Keratinocyte (primary cell): ENCODE data around the gene AFDN. TPM values are rescaled to one million over a fixed set of nuclear protein-coding genes. Genes with fewer than 3 reads are reported as not detected.

Experiments used
- DNase-seq: peaks from one replicate; pipeline ENCODE4 v3.0.0-alpha.2; 2011; ENCODE audit warnings: low read depth, missing footprints, low spot score
- FAIRE-seq: peaks from 2 replicates; lab custom pipeline; 2011; peaks lifted over from hg19 to GRCh38; lab: Jason Lieb, UNC
- H2AFZ ChIP-seq: 2 replicates; pipeline ENCODE4 v1.6.0; 2012; ENCODE audit warnings: low read length, control low read depth, inconsistent platforms; ENCODE audit not compliant: control insufficient read depth
- H3K27ac ChIP-seq: 2 replicates; pipeline ENCODE4 v1.5.1; 2011; ENCODE audit warnings: low read length; ENCODE audit not compliant: control insufficient read depth, insufficient read depth
- H3K27me3 ChIP-seq: 3 replicates; pipeline ENCODE4 v1.6.0; 2011; ENCODE audit warnings: low read length; ENCODE audit not compliant: control insufficient read depth, insufficient read depth; ENCODE audit errors: extremely low read depth
- H3K36me3 ChIP-seq, 2 experiments: 2 replicates in 1 of 2; 3 replicates in 1 of 2; pipeline ENCODE4 v1.5.1; 2011; ENCODE audit warnings: low read length in 2 of 2, mild to moderate bottlenecking in 1 of 2; ENCODE audit not compliant: control insufficient read depth in 2 of 2, insufficient read depth in 2 of 2; ENCODE audit errors: extremely low read depth in 1 of 2
- H3K4me1 ChIP-seq: 3 replicates; pipeline ENCODE4 v1.5.1; 2011; ENCODE audit warnings: low read length; ENCODE audit not compliant: control insufficient read depth, insufficient read depth; ENCODE audit errors: extremely low read depth
- H3K4me2 ChIP-seq: 3 replicates; pipeline ENCODE4 v1.6.0; 2011; ENCODE audit warnings: low read depth, low read length; ENCODE audit not compliant: control insufficient read depth, insufficient read depth; ENCODE audit errors: extremely low read depth
- H3K4me3 ChIP-seq, 3 experiments: fragments of 200-600 bp in 1 of 3; sonication (generic) in 1 of 3; 2 replicates in 2 of 3; 3 replicates in 1 of 3; pipeline ENCODE4 v1.5.1; 2011 to 2016; ENCODE audit warnings: low read length in 3 of 3, mild to moderate bottlenecking in 3 of 3, control low read depth in 2 of 3, inconsistent platforms in 1 of 3, low read depth in 1 of 3, mixed read lengths in 1 of 3, mixed run types in 1 of 3, moderate library complexity in 1 of 3; ENCODE audit not compliant: control insufficient read depth in 2 of 3, insufficient read depth in 2 of 3; ENCODE audit errors: extremely low read depth in 1 of 3
- H3K79me2 ChIP-seq: 2 replicates; pipeline ENCODE4 v1.6.0; 2012; ENCODE audit warnings: low read length; ENCODE audit not compliant: control insufficient read depth, insufficient read depth
- H3K9ac ChIP-seq: 3 replicates; pipeline ENCODE4 v1.6.0; 2011; ENCODE audit warnings: low read length; ENCODE audit not compliant: control insufficient read depth, insufficient read depth; ENCODE audit errors: extremely low read depth
- H3K9me1 ChIP-seq: 3 replicates; pipeline ENCODE4 v1.6.0; 2011; ENCODE audit warnings: low read length; ENCODE audit not compliant: control insufficient read depth, insufficient read depth; ENCODE audit errors: extremely low read depth
- H3K9me3 ChIP-seq: 2 replicates; pipeline ENCODE4 v1.5.1; 2012; ENCODE audit warnings: low read depth, low read length; ENCODE audit not compliant: control insufficient read depth
- H4K20me1 ChIP-seq: 3 replicates; pipeline ENCODE4 v1.6.0; 2011; ENCODE audit warnings: low read length; ENCODE audit not compliant: control insufficient read depth, insufficient read depth; ENCODE audit errors: extremely low read depth
- EZH2 ChIP-seq: IDR thresholded peaks from one replicate; pipeline ENCODE4 v1.6.1; 2012; ENCODE audit warnings: inconsistent platforms, mild to moderate bottlenecking, low read length, moderate library complexity
- dilution Hi-C: fragments of 300-500 bp; cut with MboI; formaldehyde crosslinking; loops from one replicate; pipeline ENCODE4 v1.7.0; 2020; ENCODE audit warnings: low sequenced_read_pairs; ENCODE audit not compliant: extremely low pct_ligation_motif_present
- polyA plus RNA-seq, 5 experiments: library from polyadenylated mRNA; depleted of rRNA in 3 of 5; stranded (reverse) in 3 of 5; stranded (forward) in 1 of 5; unstranded in 1 of 5; fragments of >200 nt; gene quantifications; 1 replicate in 1 of 5; 2 replicates in 3 of 5; 3 replicates in 1 of 5; pipeline versions ENCODE4 v1.2.1 to v1.2.3, GENCODE V29; 2011 to 2012; ENCODE audit warnings: missing spikeins in 2 of 5, low read depth in 1 of 5, low replicate concordance in 1 of 5
- TF ChIP-seq, protein P1 (sequence below), 3 experiments: IDR thresholded peaks in 1 of 3; conservative IDR thresholded peaks in 1 of 3; optimal IDR thresholded peaks in 1 of 3; 2 replicates in 2 of 3; 3 replicates in 1 of 3; pipeline versions ENCODE3 to v1.5.1; 2011; ENCODE audit warnings: low read length in 3 of 3, mild to moderate bottlenecking in 3 of 3, moderate library complexity in 2 of 3, control low read depth in 1 of 3, inconsistent platforms in 1 of 3; ENCODE audit not compliant: insufficient read depth in 2 of 3; ENCODE audit errors: extremely low read depth in 1 of 3

The AFDN gene
- polyA plus RNA-seq, 1 donor (not counting 4 experiments of a cell fraction or from before 2014, with no cell fraction given) = 46.5 TPM

DNA sequence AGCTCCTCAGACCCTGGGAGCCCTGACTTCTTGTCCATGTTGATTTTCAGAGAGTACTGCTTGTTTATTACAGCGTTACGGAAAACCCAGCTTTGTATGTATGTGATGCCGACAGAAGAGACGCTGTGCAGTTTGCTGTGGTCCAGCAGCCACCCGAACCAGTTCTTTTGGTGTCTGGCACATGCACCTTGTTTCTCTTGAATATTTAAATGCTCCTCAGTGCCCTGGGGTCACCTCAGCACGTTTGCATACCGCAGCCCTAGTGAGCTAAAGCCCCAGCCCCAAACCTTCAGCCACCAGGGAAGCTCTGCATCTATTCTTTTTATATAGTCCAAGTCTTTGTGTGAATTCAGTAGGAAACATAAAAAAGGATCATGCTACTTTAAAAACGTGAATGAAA is 39.9 kb downstream of the AFDN start:
- dilution Hi-C loops = no loop called here
- Histone ChIP-seq H2AFZ (no peak overlapping the region), H3K79me2 (peaks cover 42% of the 10 kb centered on the region), H3K9me1 (no peaks in the 10 kb centered on the region), H3K4me1 (no peaks in the 10 kb centered on the region), H3K36me3 (peaks cover 10 to 15% of the 10 kb centered on the region in 2 experiments), H3K4me3 (no peak overlapping the region), H3K4me2 (no peak overlapping the region), H3K9ac (no peak overlapping the region), H3K27me3 (no peaks in the 10 kb centered on the region), H3K9me3 (no peaks in the 10 kb centered on the region), H3K27ac (no peak overlapping the region), H4K20me1 (no peaks in the 10 kb centered on the region)
- FAIRE-seq = no peak
- DNase-seq = no peak
- no peak for TF ChIP-seq EZH2
- TF ChIP-seq, protein P1, sequence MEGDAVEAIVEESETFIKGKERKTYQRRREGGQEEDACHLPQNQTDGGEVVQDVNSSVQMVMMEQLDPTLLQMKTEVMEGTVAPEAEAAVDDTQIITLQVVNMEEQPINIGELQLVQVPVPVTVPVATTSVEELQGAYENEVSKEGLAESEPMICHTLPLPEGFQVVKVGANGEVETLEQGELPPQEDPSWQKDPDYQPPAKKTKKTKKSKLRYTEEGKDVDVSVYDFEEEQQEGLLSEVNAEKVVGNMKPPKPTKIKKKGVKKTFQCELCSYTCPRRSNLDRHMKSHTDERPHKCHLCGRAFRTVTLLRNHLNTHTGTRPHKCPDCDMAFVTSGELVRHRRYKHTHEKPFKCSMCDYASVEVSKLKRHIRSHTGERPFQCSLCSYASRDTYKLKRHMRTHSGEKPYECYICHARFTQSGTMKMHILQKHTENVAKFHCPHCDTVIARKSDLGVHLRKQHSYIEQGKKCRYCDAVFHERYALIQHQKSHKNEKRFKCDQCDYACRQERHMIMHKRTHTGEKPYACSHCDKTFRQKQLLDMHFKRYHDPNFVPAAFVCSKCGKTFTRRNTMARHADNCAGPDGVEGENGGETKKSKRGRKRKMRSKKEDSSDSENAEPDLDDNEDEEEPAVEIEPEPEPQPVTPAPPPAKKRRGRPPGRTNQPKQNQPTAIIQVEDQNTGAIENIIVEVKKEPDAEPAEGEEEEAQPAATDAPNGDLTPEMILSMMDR (optimal IDR thresholded peaks at IDR 0.05 in 1 of 3, IDR thresholded peaks at IDR 0.05 in 1 of 3, conservative IDR thresholded peaks at IDR 0.05 in 1 of 3; ENCODE audit: extremely low read depth in 1 of 3, insufficient read depth in 2 of 3, low read length in 3 of 3) = no peak

DNA sequence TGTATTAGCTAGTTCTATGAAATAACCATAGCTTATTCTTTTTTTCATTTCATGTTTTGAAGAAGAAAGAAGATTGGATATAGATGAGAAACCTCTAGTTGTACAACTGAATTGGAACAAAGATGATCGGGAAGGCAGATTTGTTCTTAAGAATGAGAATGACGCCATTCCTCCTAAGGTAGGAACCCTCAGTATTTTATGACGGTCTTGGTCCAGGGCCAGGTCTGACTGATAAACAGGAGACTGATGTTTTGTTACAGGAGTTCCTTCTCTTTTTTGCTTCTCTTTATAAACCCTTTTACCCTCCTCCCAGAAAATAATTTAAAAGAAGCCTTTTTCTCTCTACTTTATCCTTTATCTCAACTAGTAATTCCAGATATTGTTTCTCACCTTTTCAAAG is 43.6 kb downstream of the AFDN start:
- no peak for DNase-seq
- dilution Hi-C loops = no loop called here
- Histone ChIP-seq H3K79me2 (peaks cover 11% of the 10 kb centered on the region), H3K9me1 (no peaks in the 10 kb centered on the region), H3K9ac (no peak overlapping the region), H3K4me3 (no peak overlapping the region), H3K4me2 (no peak overlapping the region), H3K27me3 (no peaks in the 10 kb centered on the region), H3K4me1 (no peaks in the 10 kb centered on the region), H2AFZ (no peak overlapping the region), H3K36me3 (peaks cover 15 to 17% of the 10 kb centered on the region in 2 experiments), H3K27ac (no peak overlapping the region), H3K9me3 (no peaks in the 10 kb centered on the region), H4K20me1 (no peaks in the 10 kb centered on the region)
- no peak for TF ChIP-seq EZH2
- TF ChIP-seq, protein P1 (optimal IDR thresholded peaks at IDR 0.05 in 1 of 3, IDR thresholded peaks at IDR 0.05 in 1 of 3, conservative IDR thresholded peaks at IDR 0.05 in 1 of 3; ENCODE audit: extremely low read depth in 1 of 3, insufficient read depth in 2 of 3, low read length in 3 of 3) = no peak
- no peak for FAIRE-seq
